Gastroesophageal sphincter (tissue), 4 donors: Measurements from ENCODE around the gene GPR12. TPM values are rescaled to one million over a fixed set of nuclear protein-coding genes. Genes with fewer than 3 reads are reported as not detected.
A peak's percentile ranks its signal among the peaks of the same experiment; 100 is the strongest.

Experiments
- ATAC-seq: fragments of 150-250 bp; one replicate; pipeline ENCODE4 v1.9.1; 2016; ENCODE audit warnings: mild to moderate bottlenecking, moderate library complexity
- H3K27ac ChIP-seq, 4 donors: fragments of 200-600 bp; sonication (generic) in 3 of 4; 1 replicate in 3 of 4; 2 replicates in 1 of 4; pipeline ENCODE4 v1.5.1; 2016 to 2019
- H3K27me3 ChIP-seq: fragments of 200-600 bp; sonication (generic); one replicate; pipeline ENCODE4 v1.5.1; 2019
- H3K36me3 ChIP-seq, 2 donors: fragments of 200-600 bp; sonication (generic); one replicate each; pipeline ENCODE4 v1.5.1; 2019; ENCODE audit warnings: control low read depth in 1 of 2
- H3K4me1 ChIP-seq, 3 donors: fragments of 200-600 bp; sonication (generic); 1 replicate in 2 of 3; 2 replicates in 1 of 3; pipeline ENCODE4 v1.5.1; 2016 to 2019; ENCODE audit warnings: control low read depth in 2 of 3
- H3K4me3 ChIP-seq, 2 donors: fragments of 200-600 bp; sonication (generic); one replicate each; pipeline ENCODE4 v1.5.1; 2019; ENCODE audit warnings: mild to moderate bottlenecking in 1 of 2, moderate library complexity in 1 of 2
- H3K9me3 ChIP-seq, 3 donors: fragments of 200-600 bp; sonication (generic); one replicate each; pipeline ENCODE4 v1.5.1; 2017 to 2019; ENCODE audit warnings: control low read depth in 2 of 3
- EP300 ChIP-seq: sonication (generic); formaldehyde crosslinking; IDR thresholded peaks from one replicate; pipeline ENCODE4 v1.6.1; 2017; ENCODE audit warnings: antibody characterized with exemption, mild to moderate bottlenecking
- POLR2A ChIP-seq, 2 donors: fragments of 450-650 bp; IDR thresholded peaks; one replicate each; pipeline ENCODE4 v1.6.1; 2017; ENCODE audit warnings: antibody characterized with exemption in 2 of 2, mild to moderate bottlenecking in 2 of 2, moderate library complexity in 1 of 2
- POLR2AphosphoS5 ChIP-seq: sonication (generic); formaldehyde crosslinking; IDR thresholded peaks from one replicate; pipeline ENCODE4 v1.6.1; 2017; ENCODE audit warnings: antibody characterized with exemption
- WGBS, 2 donors: methylation state at CpG; one replicate each; pipeline ENCODE4 v1.1.5; 2018; ENCODE audit warnings: low coverage in 1 of 2; 5-methylcytosine and 5-hydroxymethylcytosine counted together
- total RNA-seq, 4 donors: library from RNA; depleted of rRNA; stranded (reverse); fragments of >200 nt; gene quantifications; one replicate each; pipeline ENCODE4 v1.1.0, GENCODE V29; 2016
- TF ChIP-seq, protein P1 (sequence below), 4 experiments: fragments of 200-600 bp in 2 of 4; fragments of 450-650 bp in 2 of 4; sonication (generic) in 1 of 4; IDR thresholded peaks; one replicate each; pipeline ENCODE4 v1.5.1; 2017 to 2019; ENCODE audit warnings: antibody characterized with exemption in 4 of 4, mild to moderate bottlenecking in 2 of 4, moderate library complexity in 2 of 4

Gene GPR12
- total RNA-seq, 4 donors from 2014 or later, result 0.50 TPM; not detected in 3

DNA sequence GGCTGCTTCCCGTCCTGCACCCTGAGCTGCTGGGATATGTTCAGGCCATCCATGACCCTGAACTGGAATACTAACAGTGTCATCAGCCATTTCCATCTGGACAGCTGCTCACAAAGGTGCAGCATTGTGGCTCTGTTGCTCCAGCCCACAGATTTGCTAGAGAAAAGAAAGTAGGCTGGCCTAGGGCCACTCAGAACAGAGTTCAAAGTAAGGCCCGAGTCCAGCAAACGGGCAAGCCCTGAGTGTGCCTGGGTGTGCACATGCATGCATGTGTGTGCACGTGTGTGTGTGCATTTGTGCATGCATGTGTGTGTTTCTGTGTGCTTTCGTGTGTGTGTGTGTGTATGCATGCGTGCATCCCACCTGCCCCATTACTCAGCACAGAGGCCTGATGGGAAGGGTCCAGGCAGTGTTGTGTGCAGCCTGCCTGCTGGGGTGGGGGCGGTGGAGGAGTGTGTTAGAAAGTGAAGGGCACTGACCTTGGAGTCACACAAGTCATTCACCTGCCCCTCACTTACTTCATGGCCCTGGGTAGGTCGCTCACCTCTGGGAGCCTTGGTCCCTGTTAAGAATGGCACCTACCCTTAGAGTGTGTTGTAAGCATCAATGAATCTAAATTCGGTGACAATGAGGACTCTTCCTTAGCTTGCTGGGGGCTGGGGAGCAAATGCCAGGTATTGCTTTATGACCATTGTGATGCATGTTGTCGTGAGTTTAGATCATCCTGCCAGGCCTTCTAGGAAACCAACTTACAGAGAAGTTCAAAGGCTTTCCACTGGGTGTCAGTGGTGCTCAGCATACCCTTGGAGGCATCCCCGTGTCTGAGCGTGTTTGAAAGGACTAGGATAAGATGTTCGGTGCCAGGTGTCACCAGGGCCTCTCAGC is 53.2 kb downstream of the GPR12 start:
- peaks cover 0 to under 1% (median 0%) of the 10 kb centered on the region in 3 donors for H3K9me3 ChIP-seq
- no peaks in the 10 kb centered on the region for H3K36me3 ChIP-seq
- TF ChIP-seq POLR2A (IDR thresholded peaks at IDR 0.05) (no peak), POLR2AphosphoS5 (no peak)
- TF ChIP-seq, protein P1, sequence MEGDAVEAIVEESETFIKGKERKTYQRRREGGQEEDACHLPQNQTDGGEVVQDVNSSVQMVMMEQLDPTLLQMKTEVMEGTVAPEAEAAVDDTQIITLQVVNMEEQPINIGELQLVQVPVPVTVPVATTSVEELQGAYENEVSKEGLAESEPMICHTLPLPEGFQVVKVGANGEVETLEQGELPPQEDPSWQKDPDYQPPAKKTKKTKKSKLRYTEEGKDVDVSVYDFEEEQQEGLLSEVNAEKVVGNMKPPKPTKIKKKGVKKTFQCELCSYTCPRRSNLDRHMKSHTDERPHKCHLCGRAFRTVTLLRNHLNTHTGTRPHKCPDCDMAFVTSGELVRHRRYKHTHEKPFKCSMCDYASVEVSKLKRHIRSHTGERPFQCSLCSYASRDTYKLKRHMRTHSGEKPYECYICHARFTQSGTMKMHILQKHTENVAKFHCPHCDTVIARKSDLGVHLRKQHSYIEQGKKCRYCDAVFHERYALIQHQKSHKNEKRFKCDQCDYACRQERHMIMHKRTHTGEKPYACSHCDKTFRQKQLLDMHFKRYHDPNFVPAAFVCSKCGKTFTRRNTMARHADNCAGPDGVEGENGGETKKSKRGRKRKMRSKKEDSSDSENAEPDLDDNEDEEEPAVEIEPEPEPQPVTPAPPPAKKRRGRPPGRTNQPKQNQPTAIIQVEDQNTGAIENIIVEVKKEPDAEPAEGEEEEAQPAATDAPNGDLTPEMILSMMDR (IDR thresholded peaks at IDR 0.05), result peak in 3 of 4 experiments; percentile 35 to 58 (median 48)
- 50 to 52% methylated on average over 1 to 6 of the region's 13 CpGs for WGBS, 2 donors
- ATAC-seq, result no peak
- H3K27me3 ChIP-seq, result peaks cover 5% of the 10 kb centered on the region
- no peak overlapping the region for H3K4me3 ChIP-seq
- H3K27ac ChIP-seq, result no peak overlapping the region
- H3K4me1 ChIP-seq, result no peaks in the 10 kb centered on the region

DNA sequence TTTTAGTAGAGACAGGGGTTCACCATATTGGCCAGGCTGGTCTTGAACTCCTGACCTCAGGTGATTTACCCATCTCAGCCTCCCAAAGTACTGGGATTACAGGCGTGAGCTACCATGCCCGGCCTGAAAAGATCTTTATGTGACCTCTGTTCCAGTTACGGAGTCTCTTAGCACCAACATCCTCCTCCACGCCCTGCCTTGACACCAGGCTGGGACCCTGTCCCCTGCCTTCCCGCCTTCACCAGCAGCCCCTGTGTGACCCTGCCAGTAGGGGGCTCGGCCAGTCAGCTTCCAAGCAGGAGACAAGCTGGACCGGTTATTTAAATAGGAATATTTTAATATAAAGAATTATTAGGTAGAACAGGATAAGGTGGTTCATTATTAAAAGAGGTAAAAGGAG is 54.2 kb downstream of the GPR12 start:
- H3K4me1 ChIP-seq, result no peaks in the 10 kb centered on the region
- no peaks in the 10 kb centered on the region for H3K36me3 ChIP-seq
- ATAC-seq, result no peak
- 0 to 53% methylated on average over 1 to 3 of the region's 7 CpGs for WGBS, 2 donors
- H3K9me3 ChIP-seq, result no peaks in the 10 kb centered on the region
- H3K4me3 ChIP-seq, result no peak overlapping the region
- H3K27ac ChIP-seq, result no peak overlapping the region
- no peak for TF ChIP-seq EP300
- TF ChIP-seq, protein P1 (IDR thresholded peaks at IDR 0.05), result no peak
- no peak for TF ChIP-seq POLR2A (IDR thresholded peaks at IDR 0.05)
- no peak for TF ChIP-seq POLR2AphosphoS5
- peaks cover 5% of the 10 kb centered on the region for H3K27me3 ChIP-seq

DNA sequence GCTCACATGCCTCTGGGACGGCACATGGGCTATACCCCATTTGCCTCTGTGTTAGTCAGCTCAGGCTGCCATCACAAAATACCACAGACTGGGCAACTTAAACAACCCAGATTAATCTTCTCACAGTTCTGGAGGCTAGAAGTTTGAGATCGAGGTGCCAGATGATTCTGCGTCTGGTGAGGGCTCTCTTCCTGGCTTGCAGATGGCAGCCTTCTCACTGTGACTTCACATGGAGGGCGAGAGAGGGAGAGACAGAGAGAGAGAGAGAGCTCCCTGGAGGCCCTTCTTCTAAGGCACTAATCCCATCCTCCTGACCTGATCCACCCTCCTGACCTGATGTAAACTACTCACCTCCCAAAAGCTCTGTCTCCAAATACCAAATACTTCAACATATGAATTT is 55.0 kb downstream of the GPR12 start:
- H3K4me1 ChIP-seq, result no peaks in the 10 kb centered on the region
- WGBS, 2 donors, result 81% methylated on average over 4 of the region's 4 CpGs; no CpG with 5 or more reads in 1 of the 2 donors
- peaks cover 5% of the 10 kb centered on the region for H3K27me3 ChIP-seq
- H3K36me3 ChIP-seq, result no peaks in the 10 kb centered on the region
- no peaks in the 10 kb centered on the region for H3K9me3 ChIP-seq
- H3K27ac ChIP-seq, result no peak overlapping the region
- no peak overlapping the region for H3K4me3 ChIP-seq
- no peak for TF ChIP-seq POLR2A (IDR thresholded peaks at IDR 0.05)
- no peak for TF ChIP-seq POLR2AphosphoS5
- no peak for TF ChIP-seq EP300
- TF ChIP-seq, protein P1 (IDR thresholded peaks at IDR 0.05), result no peak
- no peak for ATAC-seq

Other genes with a start within 250 kb of the GPR12 start
- 10 to 100 TPM; 13.7 to 19.0 (median 18.7) TPM for gene WASF3, start 203.1 kb downstream of the GPR12 start, total RNA-seq